ENCODE results near the gene SNIP1.

GRCh38 chr1:37567023-37567422, 12.9 kb upstream of the SNIP1 start:
- TF ChIP-seq CTCF (IDR thresholded peaks at IDR 0.05; ENCODE audit: poor library complexity, severe bottlenecking) (no peak), TAF1 (IDR thresholded peaks at IDR 0.05; ENCODE audit: low read depth) (no peak), SMC3 (conservative IDR thresholded peaks at IDR 0.05; ENCODE audit: poor library complexity) (no peak), POLR2AphosphoS5 (IDR thresholded peaks at IDR 0.05) (no peak)

Measured in neural cell (in vitro differentiated cells).